ACHN (cell line): ENCODE measurements around the gene COL23A1.

ENCODE experiments used
- DNase-seq: peaks from one replicate; pipeline ENCODE4 v3.0.0-alpha.2; 2015
- in situ Hi-C: cut with HindIII; loops from 2 replicates; pipeline ENCODE4 v1.10.0; 2017; ENCODE audit warnings: low sequenced_read_pairs, low pct_ligation_motif_present, low pct_unique_long_range_greater_than_20kb

COL23A1 gene

GRCh38 chr5:178435321-178436238 lies 154.6 kb downstream of the COL23A1 start:
- in situ Hi-C loops: no loop called here
- no peak for DNase-seq

- DNase-seq: no peak
Observed at GRCh38 chr5:178434851-178435250, 155.3 kb downstream of the COL23A1 start.

GRCh38 chr5:178434016-178434761 lies 156.0 kb downstream of the COL23A1 start:
- in situ Hi-C loops: no loop called here
- no peak for DNase-seq

More at GRCh38 chr5:178434851-178435250, 155.3 kb downstream of the COL23A1 start:
- in situ Hi-C loops: no loop called here

- in situ Hi-C loops: no loop called here
- no peak for DNase-seq
Observed at GRCh38 chr5:178433273-178433775, 156.9 kb downstream of the COL23A1 start.

GRCh38 chr5:178432421-178433272 lies 157.5 kb downstream of the COL23A1 start:
- in situ Hi-C loops: no loop called here
- peak; percentile 11 for DNase-seq

- DNase-seq: peak; percentile 87
- in situ Hi-C loops: no loop called here
Observed at GRCh38 chr5:178431782-178432165, 158.4 kb downstream of the COL23A1 start.

GRCh38 chr5:178431063-178431781 lies 159.0 kb downstream of the COL23A1 start:
- in situ Hi-C loops: no loop called here
- no peak for DNase-seq

GRCh38 chr5:178430186-178431062 lies 159.8 kb downstream of the COL23A1 start:
- DNase-seq: no peak
- in situ Hi-C loops: no loop called here

- no peak for DNase-seq
- in situ Hi-C loops: no loop called here
Observed at GRCh38 chr5:178429491-178430185, 160.6 kb downstream of the COL23A1 start.

GRCh38 chr5:178429156-178429468 lies 161.1 kb downstream of the COL23A1 start:
- in situ Hi-C loops: no loop called here
- DNase-seq: no peak

GRCh38 chr5:178428341-178429155 lies 161.6 kb downstream of the COL23A1 start:
- no peak for DNase-seq
- in situ Hi-C loops: no loop called here

- in situ Hi-C loops: no loop called here
- DNase-seq: no peak
Observed at GRCh38 chr5:178427576-178428197, 162.5 kb downstream of the COL23A1 start.

- in situ Hi-C loops: no loop called here
- no peak for DNase-seq
Observed at GRCh38 chr5:178426326-178427130, 163.7 kb downstream of the COL23A1 start.

- DNase-seq: no peak
- in situ Hi-C loops: no loop called here
Observed at GRCh38 chr5:178425621-178426068, 164.5 kb downstream of the COL23A1 start.

- DNase-seq: no peak
- in situ Hi-C loops: no loop called here
Observed at GRCh38 chr5:178424810-178425177, 165.4 kb downstream of the COL23A1 start.
